Activated gamma-delta T cell treated with Interleukin-2 at 50 U/mL for 16 hours (primary cell): ENCODE measurements around the gene VIPR2.

Experiments
- DNase-seq: peaks from one replicate; pipeline ENCODE4 v3.0.0-alpha.2; 2020

VIPR2 gene

DNA sequence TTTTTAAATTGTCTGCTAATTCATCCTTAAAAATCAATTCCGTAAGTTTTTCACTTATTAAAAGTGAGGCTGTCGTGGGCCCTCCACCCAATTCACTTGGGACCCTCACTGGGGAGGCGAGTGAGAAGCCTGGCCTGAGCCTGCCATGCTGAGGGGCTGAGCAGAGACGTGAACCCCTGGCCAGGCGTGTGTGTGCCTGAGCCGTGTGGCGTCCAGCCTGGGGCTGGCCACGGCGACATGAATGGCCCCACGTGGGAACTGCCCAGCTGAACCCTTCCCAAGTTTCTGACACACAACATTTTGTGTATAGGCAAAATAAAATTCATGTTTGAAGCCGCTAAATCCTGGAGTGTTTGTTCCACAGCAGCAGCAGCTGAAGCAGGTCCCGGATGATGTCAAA lies 13.0 kb upstream of the VIPR2 start:
- no peak for DNase-seq

GRCh38 chr7:159156436-159157245 lies 12.0 kb upstream of the VIPR2 start:
- DNase-seq = no peak

- no peak for DNase-seq
Observed at GRCh38 chr7:159155410-159155809, 10.7 kb upstream of the VIPR2 start.

DNA sequence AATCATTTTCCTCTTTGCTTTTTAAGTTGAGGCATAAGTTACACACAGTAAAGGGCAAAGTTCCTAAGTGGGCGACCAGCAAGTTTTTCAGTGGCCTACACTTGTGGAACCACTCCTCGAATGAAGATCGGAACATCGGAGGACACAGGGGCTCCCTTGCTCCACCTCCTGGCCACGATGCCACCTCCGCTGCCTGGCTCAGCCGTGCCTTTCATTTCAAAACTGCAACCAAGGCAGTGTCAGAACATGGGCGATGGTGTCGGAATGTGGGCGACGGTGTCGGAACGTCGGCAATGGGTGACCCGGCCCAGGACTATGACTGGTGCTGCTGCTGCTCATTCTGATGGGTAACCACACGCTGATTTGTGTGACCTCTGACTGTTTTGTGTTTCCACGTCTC lies 9.6 kb upstream of the VIPR2 start:
- no peak for DNase-seq

- no peak for DNase-seq
Observed at GRCh38 chr7:159153511-159153910, 8.8 kb upstream of the VIPR2 start.

DNA sequence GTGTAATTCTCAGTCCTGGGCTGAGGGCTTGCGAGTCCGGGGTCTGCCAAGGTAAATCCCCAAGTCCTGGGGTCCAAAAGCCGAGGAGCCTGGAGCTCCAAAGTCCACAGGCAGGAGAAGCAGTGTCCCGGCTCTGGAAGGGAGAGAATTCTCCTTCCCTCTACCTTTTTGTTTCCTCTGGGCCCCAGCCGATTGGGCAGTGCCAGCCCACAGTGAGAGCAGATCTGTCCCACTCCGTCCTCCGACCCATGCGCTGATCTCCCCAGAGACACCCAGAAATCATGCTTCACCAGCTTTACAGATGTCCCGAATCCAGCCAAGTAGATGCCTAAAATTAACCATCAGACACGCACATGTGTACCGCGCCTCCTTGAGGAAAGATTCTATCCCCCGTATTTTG lies 8.1 kb upstream of the VIPR2 start:
- no peak for DNase-seq

GRCh38 chr7:159151231-159151630 lies 6.6 kb upstream of the VIPR2 start:
- DNase-seq = no peak

GRCh38 chr7:159149488-159149887 lies 4.8 kb upstream of the VIPR2 start:
- DNase-seq = no peak

DNA sequence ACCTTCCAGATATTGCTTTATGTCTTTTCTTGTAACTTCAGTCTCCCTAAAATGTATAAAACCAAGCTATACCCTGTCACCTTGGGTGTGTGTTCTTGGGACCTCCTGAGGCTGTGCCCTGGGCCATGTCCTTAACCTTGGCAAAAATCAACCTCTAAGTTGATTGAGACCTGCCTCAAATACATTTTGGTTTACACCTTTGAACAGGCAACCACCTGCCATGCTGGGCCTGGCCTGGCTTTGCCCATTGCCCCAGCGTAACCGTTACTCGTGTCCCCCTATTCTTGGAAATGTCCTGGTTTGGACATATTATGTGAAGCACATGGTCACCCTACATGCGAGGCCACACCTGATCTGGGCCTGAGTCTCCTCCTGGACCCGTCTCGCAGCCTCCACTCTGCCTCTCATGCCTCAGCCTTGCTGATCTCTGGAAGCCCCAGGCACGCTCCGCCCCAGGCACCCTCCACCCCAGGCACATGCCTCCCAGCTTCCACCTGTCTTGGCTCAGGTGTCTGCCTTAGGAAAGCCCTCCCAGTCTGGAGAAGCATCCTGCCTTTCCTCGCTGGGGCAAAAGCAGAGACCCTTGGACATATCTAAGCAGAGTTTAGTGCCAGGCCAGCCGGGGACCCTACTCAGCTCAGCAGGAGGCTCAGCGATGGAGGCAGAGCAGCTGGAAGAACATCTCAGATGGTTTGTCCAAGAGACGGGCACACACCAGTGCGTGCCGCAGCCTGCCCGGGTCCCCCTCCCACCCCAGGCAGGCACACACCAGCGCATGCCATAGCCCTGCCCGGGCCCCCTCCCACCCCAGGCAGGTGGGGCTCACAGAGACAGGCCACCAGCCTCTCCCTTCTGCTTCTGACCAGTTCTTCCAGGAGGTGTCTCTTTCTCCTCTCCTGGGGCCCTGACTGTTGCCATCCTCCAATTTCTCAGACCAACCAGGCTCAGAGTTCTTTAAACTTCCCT lies 4.0 kb upstream of the VIPR2 start:
- no peak for DNase-seq

- DNase-seq = no peak
Observed at GRCh38 chr7:159147687-159148086, 3.0 kb upstream of the VIPR2 start.

- no peak for DNase-seq
Observed at GRCh38 chr7:159147246-159147645, 2.6 kb upstream of the VIPR2 start.

DNA sequence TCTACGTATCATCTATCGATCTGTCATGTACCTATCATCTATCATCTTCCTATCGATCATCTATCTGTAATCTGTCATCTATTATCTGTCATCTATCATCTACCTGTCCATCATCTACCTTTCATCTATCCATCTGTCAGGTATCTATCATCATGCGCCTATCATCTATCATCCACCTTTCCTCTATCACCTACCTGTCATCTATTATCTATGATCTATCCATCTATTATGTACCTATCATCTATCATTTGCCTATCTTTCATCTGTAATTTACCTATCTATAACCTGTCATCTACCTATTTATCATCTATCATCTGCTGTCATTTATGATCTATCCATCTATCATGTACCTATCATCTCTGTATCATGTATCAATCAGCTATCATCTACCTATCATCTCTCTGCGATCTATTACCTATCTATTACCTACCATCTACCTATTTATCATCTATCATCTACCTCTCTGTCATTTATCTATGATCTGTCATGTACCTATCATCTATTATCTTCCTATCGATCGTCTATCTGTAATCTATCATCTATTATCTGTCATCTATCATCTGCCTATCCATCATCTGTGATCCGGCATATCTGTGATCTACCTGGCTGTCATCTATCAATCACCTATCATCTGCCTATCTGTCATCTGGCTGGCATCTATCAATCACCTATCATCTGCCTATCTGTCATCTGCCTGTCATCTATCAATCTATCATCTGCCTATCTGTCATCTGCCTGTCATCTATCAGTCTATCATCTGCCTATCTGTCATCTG lies 1.6 kb upstream of the VIPR2 start:
- DNase-seq = no peak

- no peak for DNase-seq
Observed at GRCh38 chr7:159145490-159145855, 806 bp upstream of the VIPR2 start.

GRCh38 chr7:159143780-159144757 lies 598 bp downstream of the VIPR2 start:
- DNase-seq = no peak

GRCh38 chr7:159142730-159143129 lies 1.9 kb downstream of the VIPR2 start:
- DNase-seq = no peak

- DNase-seq = no peak
Observed at GRCh38 chr7:159142199-159142598, 2.5 kb downstream of the VIPR2 start.

GRCh38 chr7:159141660-159142059 lies 3.0 kb downstream of the VIPR2 start:
- DNase-seq = no peak

- no peak for DNase-seq
Observed at GRCh38 chr7:159141167-159141566, 3.5 kb downstream of the VIPR2 start.

DNA sequence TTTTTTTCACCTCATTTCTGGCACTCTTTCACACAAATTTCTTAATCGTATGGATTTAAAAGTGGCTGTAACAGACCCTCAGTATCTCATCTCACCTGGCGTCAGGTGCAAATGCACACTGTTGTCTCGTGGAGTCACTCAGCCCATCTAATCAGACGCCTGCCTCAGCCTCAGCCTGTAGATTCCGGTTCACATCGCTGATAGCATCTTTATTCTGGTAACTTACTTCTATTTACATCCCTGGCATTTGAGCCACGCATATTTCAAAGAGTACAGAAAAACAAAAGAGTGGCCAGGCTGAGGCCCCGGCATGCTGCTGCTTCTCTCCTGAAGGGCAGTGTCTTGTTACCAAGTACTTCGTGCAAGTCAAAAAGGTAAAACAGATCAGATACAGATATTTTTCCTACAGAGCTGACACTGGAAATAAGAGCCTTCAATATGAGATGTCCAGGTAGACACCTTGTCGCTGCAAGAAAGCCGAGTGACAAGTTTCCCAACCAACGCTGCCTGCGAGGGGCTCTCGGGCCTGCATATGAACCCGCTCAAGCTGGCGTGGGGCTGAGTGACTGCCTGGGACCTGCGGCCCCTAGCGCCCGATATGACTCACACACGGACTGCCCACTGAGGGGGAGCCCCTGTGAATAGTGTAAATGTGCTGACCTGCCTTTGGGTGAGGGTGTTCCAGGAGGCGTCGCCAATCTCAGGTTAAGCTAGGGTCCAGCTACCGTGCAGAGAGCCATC lies 4.3 kb downstream of the VIPR2 start:
- no peak for DNase-seq

GRCh38 chr7:159139639-159140038 lies 5.0 kb downstream of the VIPR2 start:
- DNase-seq = no peak

- no peak for DNase-seq
Observed at GRCh38 chr7:159139202-159139601, 5.5 kb downstream of the VIPR2 start.
